Measurements from ENCODE around the gene SLC16A8. TPM values are rescaled to one million over a fixed set of nuclear protein-coding genes. Genes with fewer than 3 reads are reported as not detected.

The SLC16A8 gene
- total RNA-seq, 2 donors from 2014 or later, result 0.28 TPM; not detected in 1

DNA sequence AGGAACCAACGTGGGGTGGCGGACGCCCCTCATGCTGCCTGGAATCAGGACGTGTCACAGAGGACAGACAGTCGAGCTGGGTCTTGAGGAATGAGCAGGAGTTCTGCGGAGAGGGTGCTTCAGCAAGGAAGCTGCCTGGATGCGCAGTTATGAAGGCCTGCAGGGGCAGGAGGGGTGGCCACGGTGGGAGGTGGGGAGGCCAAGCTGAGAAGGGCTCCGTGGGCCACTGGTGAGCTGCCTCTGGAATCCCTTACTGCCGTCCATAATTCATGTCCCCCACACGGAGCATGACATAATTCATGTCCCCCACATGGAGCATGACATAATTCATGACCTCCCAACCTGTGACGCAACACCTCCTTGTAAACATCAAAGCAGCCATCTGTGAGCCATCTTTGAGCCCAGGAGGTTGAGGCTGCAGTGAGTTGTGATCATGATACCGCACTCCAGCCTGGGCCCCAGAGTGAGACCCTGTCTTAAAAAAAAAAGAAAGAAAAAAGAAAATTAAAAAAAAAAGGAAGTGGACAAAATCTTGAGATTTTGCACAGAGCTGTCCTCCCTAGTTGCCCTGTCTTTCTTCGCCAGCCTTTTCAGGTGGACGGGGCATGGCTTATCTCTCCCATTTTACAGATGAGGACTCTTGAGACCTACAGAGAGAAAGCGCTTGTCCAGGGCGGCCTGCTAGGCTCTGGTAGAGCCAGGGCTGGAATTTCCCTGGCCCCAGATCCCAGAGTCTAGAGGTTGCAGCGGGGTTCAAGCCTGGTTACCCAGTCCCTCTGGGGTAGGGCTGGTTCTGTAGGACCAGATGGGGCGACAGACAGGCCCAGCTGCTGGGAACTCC is 51.1 kb downstream of the SLC16A8 start:
- peak overlapping the region in 1 of 2 donors; percentile 10 for H3K27ac ChIP-seq
- H3K9me3 ChIP-seq, result no peaks in the 10 kb centered on the region
- no peak overlapping the region for H3K4me3 ChIP-seq
- no peaks in the 10 kb centered on the region for H3K27me3 ChIP-seq
- TF ChIP-seq, protein P1, sequence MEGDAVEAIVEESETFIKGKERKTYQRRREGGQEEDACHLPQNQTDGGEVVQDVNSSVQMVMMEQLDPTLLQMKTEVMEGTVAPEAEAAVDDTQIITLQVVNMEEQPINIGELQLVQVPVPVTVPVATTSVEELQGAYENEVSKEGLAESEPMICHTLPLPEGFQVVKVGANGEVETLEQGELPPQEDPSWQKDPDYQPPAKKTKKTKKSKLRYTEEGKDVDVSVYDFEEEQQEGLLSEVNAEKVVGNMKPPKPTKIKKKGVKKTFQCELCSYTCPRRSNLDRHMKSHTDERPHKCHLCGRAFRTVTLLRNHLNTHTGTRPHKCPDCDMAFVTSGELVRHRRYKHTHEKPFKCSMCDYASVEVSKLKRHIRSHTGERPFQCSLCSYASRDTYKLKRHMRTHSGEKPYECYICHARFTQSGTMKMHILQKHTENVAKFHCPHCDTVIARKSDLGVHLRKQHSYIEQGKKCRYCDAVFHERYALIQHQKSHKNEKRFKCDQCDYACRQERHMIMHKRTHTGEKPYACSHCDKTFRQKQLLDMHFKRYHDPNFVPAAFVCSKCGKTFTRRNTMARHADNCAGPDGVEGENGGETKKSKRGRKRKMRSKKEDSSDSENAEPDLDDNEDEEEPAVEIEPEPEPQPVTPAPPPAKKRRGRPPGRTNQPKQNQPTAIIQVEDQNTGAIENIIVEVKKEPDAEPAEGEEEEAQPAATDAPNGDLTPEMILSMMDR (IDR thresholded peaks at IDR 0.05), result no peak
- H3K36me3 ChIP-seq, result no peaks in the 10 kb centered on the region
- no peak for DNase-seq (ENCODE audit: low spot score)
- peaks cover 0 to 21% of the 10 kb centered on the region in 2 donors for H3K4me1 ChIP-seq

DNA sequence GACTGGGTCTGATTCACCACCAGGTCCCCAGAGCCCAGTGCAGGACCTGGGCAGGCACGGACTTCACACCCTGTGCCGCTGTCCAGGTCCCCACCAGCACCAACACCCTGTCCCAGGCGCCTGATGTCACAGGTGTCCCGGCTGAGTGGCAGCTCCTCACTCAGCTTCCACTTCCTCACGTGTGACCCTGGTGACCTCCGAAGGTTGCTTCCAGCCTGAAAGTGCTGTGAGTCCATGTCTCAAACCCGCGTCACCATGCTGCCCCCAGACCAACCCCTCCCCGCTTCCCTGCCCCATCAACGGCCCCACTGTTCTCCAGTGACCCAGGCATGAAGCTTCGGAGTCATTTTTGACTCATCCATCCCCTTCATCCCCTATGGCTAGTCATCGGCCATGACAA is 52.5 kb downstream of the SLC16A8 start:
- peaks cover 0 to 21% of the 10 kb centered on the region in 2 donors for H3K4me1 ChIP-seq
- H3K27ac ChIP-seq, result no peak overlapping the region
- no peaks in the 10 kb centered on the region for H3K9me3 ChIP-seq
- TF ChIP-seq, protein P1 (IDR thresholded peaks at IDR 0.05), result no peak
- DNase-seq (ENCODE audit: low spot score), result no peak
- H3K36me3 ChIP-seq, result no peaks in the 10 kb centered on the region
- H3K4me3 ChIP-seq, result no peak overlapping the region
- H3K27me3 ChIP-seq, result no peaks in the 10 kb centered on the region

DNA sequence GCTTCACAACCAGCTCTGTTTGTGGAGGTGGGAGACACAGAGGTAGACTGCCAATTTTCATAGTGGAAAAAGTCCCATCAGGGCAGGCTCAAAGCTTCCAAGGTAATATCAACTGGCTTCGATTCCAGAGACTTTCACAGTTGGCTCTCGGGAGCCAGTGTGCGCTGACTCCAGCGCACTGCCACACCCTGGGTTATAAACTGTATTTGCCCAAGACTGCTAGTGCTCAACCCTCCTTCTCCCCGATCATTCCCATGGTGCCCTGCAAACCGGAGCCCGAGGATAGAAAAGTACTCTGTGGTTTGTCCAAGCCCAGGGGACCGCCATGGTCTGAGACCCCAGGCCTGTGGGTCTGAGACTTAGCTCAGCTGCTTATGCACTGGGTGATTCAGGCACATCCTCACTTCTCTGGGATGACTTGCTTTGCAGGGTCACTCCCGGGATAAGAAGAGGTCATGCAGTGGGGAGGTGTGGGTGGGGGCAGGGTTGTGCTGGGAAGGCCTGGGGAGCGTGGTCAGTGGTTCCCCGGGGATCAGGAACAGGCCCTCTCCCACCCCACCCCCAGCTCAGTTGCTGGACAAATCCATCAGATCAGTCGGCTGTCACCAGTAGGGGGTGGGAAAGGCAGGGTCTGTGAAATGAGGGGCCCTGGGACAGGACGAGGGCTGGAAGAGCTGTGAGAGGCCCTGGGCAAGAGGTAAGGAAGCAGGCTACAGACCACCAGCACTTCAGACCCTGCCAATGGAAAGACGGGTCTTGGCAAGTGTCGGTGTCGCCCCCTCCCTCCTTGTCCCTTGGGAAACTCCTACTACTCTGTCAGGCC is 53.5 kb downstream of the SLC16A8 start:
- Histone ChIP-seq H3K9me3 (no peaks in the 10 kb centered on the region), H3K4me1 (peaks cover 0 to 21% of the 10 kb centered on the region in 2 donors), H3K27me3 (no peaks in the 10 kb centered on the region), H3K36me3 (no peaks in the 10 kb centered on the region), H3K27ac (no peak overlapping the region), H3K4me3 (no peak overlapping the region)
- no peak for DNase-seq (ENCODE audit: low spot score)
- TF ChIP-seq, protein P1 (IDR thresholded peaks at IDR 0.05), result no peak

DNA sequence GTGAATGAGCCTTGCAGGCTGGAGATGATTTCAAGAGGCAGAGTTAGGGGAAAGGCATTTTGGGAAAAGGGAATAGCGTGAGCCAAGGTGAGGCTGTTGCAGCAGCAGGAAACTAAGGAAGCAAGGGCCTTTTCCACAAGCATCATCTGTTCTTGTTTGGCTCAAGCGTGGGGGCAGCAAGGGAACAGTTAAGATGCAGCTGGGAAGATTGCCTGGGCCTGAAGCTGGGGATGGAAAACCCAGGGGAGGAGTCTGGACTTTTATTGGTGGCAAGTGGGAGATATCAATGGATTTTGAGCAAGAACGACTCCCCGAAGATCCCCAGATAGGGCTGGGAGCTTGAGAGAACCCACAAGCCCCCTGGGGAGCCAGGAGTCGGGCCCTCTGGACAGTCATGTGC is 54.1 kb downstream of the SLC16A8 start:
- Histone ChIP-seq H3K36me3 (no peaks in the 10 kb centered on the region), H3K9me3 (no peaks in the 10 kb centered on the region), H3K4me1 (peaks cover 0 to 19% of the 10 kb centered on the region in 2 donors), H3K4me3 (no peak overlapping the region), H3K27ac (no peak overlapping the region), H3K27me3 (no peaks in the 10 kb centered on the region)
- TF ChIP-seq, protein P1 (IDR thresholded peaks at IDR 0.05), result no peak
- DNase-seq (ENCODE audit: low spot score), result no peak

DNA sequence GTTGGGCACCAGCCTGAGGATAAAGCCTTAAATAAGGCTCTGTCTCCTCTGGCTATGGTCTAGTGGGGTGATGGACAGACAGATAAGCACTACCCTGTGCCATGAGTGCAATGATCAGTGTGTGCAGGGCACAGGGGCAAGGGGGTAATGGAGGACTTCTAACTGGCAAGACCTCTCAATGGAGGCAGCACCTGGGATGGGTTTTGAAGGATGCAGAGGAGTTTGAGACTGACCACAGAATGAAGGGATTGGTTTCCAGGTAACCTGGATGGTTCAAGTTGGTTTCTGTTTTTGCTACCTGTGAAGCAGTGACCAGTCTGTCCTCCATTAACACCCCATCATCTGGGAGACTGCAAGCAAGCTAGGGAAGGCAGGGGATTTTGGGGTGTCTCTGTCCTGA is 54.6 kb downstream of the SLC16A8 start:
- no peaks in the 10 kb centered on the region for H3K36me3 ChIP-seq
- peaks cover 0 to 13% of the 10 kb centered on the region in 2 donors for H3K4me1 ChIP-seq
- H3K27ac ChIP-seq, result no peak overlapping the region
- no peak overlapping the region for H3K4me3 ChIP-seq
- TF ChIP-seq, protein P1 (IDR thresholded peaks at IDR 0.05), result no peak
- no peaks in the 10 kb centered on the region for H3K27me3 ChIP-seq
- H3K9me3 ChIP-seq, result no peaks in the 10 kb centered on the region
- DNase-seq (ENCODE audit: low spot score), result no peak

Data from right atrium auricular region (tissue), 2 donors.